Right ventricle myocardium inferior (tissue), 1 donor: ENCODE data around the gene MEAF6. TPM values are rescaled to one million over a fixed set of nuclear protein-coding genes. Genes with fewer than 3 reads are reported as not detected.

Experiments used
- ATAC-seq: fragments of 200-7000 bp; cut with Tn5 transposase; one replicate; pipeline ENCODE4 v1.9.1; 2020; ENCODE audit warnings: mild to moderate bottlenecking, moderate library complexity
- DNase-seq: peaks from one replicate; pipeline ENCODE4 v3.0.0; 2021; ENCODE audit errors: missing footprints
- intact Hi-C: fragments of 100-400 bp; cut with DNase I; formaldehyde crosslinking; loops from one replicate; pipeline ENCODE4 v1.11.0; 2022
- total RNA-seq: library from RNA; stranded (reverse); fragmentation: NEBNext Ultra II Directional; extraction: Animal tissue kit (Norgen Biotek cat#: 25700); gene quantifications from one replicate; pipeline ENCODE4 v1.2.1, GENCODE V29; 2021
- donor health status: DM: no; HTN: yes; CAD: no; lungs with severe emphysema.

Gene MEAF6
- total RNA-seq, 1 donor from 2014 or later = 35.9 TPM

DNA sequence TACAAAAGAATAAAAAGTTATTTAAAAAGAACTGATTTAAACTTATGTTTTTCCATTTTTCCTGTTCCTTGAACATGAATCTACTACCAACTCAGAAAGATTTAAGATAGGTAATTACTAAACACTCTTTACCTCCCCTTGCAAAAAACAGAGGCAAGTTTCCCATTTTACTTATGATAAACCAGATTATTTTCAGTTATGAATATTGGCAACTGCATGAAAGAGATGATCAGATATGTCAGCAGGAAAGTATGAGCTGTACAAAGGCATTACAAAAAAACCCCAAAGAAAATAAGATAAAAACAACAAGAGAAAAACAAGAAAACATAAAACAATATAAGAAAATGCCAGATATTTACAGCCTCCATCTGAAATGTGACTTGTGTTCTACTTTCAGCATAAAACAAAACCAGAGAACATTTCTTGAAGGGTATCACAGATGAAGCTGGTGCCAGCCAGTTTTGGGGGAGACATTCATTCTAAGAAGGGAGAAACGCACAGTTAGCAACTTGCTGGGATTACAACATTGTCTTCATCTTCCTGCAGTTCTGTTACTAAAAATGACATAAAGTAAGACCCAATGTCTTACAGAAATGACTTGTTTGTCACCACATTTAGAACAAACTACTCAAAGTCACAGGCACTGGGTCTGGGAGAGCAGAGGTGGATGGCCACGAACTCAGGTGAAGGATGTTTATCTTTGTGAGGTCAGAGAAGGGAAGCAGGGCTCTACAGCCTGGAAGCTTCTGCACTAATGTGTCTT, 21.0 kb downstream of the MEAF6 start:
- intact Hi-C loops = no loop called here
- ATAC-seq = no peak
- DNase-seq = no peak

DNA sequence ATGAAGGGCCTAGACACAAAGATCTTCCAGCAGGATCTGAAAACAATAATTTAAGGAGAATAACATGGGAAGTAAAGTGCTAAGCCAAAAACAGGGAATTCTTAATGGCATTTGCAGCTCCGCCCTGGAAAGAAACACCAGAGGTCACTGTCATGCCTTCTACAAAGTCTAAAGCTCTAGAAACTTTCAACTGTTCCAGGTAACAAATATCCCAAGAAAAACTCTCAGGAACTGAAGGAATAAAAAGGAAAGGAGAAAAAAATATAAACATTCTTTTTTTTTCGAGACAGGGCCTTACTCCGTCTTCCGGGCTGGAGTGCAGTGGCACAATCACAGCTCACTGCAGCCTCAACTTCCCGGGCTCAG, 27.0 kb downstream of the MEAF6 start:
- intact Hi-C loops = loop anchor here (1.0 kb wide), 1 partner anchor 32 kb away; no protein-coding TSS in a partner anchor
- no peak for DNase-seq
- no peak for ATAC-seq

DNA sequence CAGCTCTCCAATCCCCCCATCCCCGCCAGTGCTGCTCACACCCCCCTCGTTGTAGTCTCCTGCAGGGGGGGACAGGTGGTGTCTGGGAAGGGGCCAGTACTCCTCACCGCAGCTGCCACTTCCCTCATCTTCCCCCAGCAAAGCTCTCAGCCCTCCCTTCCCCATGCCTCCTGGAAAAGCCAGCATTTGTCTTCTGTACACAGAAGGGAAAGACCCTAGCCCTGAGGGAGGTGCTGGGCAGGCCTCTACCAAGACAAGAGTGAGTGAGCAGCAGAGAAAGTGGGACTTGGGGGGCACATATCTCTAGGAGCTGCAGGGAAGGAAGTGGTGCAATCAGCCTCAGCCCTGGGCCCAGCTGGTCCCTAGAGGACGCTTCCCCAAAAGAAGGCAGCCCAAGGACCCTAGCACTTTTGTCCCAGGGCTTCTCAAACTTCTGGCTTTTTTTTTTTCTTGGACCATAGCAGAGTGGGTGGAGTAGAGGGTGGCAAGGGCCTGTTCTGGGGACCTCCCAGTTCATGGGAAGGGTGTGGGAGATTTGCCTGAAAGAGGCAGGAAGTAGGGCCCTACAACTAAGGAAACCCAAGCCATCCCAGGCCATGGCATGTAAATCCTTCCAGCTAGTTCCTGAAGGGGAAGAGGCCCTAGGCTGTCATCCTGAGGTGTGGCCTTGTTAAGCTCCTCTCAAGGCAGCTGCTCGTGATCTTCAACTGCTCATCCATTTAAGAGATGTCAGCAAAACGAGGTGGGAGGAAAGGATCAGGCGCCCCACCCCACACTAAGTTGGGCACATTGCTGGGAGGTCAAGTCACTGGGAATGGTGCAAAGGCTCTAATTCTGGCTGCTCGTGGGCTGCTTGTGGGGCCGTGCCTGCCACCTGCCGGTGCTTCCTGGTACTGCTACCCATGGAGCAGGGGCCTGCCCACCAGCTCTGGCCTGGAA, 27.6 kb downstream of the MEAF6 start:
- intact Hi-C loops = loop anchor here (1.0 kb wide), 1 partner anchor 32 kb away; no protein-coding TSS in a partner anchor
- ATAC-seq (peak; percentile 75), DNase-seq (peak; percentile 90)

DNA sequence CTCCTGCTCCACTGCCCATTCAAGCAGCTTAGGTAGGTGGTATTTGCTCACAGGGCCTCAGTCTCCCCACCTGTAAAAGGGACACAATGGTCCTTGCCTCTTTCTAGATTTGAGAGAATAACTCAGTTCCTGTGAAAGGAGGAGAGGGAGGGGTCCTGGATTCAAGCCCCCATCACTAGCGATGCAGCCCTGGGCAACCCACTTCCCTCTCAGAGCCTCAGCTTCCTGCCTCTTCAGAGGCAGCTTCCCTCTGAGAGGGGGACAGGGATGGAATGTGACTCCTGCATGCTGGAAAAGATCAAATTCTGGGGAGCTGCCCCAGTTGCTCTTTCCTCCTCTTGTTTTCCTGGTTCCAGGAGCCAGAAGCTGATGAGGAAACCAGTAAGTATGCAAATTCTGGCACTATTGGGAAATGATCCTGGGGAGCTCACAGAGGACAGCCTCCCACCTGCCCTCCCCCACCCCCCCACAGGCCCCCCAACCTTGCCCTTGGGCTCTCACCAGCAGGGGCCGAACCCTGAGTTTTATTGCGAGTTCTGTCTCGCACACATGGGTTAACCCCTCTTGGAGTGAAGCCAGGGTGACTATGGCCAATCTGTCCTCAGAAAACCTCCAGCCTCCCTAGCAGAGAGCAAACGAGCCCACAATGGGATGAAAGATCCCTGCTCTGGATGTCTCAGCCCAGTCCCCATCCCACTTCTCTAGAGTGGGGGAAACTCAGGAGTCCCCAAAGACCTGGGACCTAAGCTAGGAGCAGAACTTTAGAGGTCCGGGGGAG, 28.5 kb downstream of the MEAF6 start:
- DNase-seq (no peak), ATAC-seq (peak; percentile 8)
- intact Hi-C loops = no loop called here

DNA sequence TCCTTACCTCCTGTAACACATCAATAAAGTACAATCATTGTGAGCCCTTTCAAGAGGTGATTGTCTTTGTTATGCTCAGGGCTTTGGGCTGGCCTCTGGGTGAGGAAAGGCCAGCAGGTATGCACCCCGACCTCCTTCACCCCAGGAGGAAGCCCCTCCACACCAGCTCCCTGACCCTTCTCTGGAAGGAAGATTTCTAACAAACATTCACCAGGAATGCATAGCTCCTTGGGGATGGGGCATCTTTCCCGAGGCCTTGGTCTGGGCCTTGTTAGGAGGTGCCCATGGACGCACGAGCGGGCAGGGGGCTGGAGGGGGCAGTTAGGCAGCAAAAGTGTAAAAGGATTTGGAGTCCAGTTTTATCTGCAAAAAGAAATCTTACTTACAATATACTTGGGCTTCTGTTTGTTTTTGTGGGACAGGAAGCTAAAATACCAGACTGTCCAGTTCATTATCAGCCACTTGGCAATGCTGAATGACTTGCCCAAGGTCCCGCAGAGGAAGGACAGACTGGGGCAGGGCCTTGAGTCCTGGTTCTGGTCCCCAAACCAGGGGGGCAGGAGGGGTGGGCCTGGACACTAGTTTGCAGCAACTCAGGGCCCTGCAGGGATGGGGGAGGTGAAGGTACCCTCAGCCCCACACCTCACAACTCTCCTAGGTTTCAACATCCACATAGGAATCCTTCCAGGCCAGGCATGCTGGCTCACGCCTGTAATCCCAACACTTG, 30.1 kb downstream of the MEAF6 start:
- ATAC-seq (no peak), DNase-seq (peak; percentile 64)
- intact Hi-C loops = no loop called here

DNA sequence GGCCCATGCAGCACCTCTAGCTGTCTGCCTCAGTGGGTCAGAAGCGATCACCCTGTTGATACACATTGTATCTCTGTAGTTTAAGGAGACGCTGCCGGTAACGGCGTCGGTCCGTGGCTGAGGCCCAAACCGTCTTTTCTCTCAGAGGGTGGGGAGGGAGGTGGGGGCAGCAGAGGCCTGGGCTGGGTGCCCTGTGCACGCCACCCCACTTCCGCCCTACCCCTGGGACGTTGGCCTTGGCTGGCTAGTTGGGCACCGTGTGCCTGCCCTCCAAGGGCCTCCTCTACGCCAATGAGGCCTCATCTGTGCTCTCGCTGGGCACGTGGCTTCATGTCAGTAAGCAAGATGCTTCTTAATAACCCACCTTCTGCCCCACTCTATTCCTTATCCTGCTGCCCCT, 30.8 kb downstream of the MEAF6 start:
- ATAC-seq (no peak), DNase-seq (peak; percentile 44)

DNA sequence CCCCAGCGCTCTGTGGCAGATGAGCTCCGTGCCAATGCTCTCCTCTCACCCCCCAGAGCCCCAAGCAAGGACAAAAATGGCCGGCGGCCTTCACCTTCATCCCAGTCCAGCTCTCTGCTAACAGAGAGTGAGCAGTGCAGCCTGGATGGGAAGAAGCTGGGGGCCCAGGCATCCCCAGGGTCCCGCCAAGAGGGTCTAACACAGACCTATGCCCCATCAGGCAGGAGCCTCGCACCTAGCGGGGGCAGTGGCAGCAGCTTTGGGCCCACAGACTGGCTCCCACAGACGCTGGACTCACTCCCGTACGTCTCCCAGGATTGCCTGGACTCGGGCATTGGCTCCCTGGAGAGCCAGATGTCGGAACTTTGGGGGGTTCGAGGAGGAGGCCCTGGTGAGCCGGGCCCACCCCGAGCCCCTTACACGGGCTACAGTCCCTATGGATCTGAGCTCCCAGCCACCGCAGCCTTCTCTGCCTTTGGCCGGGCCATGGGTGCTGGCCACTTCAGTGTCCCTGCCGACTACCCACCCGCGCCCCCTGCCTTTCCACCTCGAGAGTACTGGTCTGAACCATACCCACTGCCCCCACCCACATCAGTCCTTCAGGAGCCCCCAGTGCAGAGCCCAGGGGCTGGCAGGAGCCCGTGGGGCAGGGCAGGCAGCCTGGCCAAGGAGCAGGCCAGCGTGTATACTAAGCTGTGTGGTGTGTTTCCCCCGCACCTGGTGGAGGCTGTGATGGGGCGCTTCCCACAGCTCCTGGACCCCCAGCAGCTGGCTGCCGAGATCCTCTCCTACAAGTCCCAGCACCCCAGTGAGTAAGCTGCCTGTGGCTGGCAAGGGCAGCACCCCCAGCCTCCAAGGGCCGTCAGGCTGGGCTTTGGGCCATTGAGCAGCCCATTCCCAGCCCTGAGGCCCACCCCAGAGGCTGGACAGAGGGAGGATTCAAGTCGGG, 31.5 kb downstream of the MEAF6 start:
- DNase-seq (peak; percentile 55), ATAC-seq (no peak)
- intact Hi-C loops = no loop called here

More for the DNA sequence above, 30.8 kb downstream of the MEAF6 start:
- intact Hi-C loops = no loop called here

DNA sequence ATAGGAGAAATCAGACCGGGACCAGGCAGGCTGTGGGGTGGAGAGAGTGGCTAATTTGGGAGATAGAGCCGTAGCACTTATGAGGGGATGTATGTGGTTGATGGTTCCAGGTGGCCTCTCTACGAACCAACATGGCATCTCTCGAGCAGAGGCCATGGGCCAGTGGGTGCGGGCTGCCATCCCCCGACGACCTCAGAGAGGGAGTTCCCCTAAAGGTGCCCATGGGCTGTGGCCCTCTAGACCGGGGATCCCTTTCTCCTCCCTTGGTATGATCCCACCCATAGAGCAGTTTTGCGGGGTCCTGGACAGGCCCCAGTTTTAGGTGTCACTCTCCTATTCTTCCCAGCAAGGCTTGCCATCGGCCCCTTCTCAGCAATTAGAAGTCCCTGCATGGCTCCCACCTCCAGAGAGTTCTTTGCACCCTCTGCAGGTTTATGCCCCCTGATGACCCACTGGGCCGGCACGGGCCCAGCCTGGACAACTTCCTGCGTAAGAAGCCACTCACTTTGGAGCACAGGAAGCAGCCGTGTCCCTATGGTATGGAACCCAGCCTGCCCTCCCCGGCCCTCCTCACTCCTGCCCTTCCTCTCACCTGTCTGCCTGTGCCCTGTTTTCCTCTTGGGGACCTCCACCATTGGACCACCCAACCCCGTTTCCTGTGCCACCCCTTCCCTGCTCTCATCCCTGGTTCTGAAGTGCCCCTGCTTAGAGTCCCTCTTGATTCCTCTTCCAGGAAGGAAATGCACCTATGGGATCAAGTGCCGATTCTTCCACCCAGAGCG, 32.4 kb downstream of the MEAF6 start:
- peak; percentile 34 for DNase-seq
- intact Hi-C loops = no loop called here
- ATAC-seq = no peak

DNA sequence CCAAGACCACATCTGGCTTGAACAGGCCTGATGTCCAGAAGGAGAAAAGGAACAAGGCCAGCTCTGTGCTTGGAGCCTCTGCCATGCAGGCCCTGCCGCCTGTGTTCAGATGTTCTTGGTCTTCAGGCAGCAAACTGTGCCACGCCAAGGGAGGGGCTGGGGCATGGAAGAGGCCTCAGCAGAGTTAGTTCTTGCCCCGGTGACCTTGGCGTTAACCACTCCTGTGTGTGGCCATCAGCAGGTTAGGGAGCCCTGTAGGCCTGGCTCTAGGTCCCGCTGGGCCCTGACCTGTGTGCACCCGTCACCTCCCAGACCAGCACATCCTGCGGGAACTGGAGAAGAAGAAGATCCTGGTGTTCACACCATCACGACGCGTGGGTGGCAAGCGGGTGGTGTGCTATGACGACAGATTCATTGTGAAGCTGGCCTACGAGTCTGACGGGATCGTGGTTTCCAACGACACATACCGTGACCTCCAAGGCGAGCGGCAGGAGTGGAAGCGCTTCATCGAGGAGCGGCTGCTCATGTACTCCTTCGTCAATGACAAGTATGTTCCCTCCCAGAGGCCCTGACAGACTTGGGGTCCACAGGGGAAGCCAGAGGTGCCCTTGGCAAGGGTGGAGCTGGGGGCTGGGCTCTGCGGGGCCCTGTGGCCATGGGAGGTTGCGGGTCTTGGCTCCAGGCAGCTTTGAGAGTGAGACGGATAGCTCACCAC, 33.1 kb downstream of the MEAF6 start:
- peak; percentile 56 for DNase-seq

DNA sequence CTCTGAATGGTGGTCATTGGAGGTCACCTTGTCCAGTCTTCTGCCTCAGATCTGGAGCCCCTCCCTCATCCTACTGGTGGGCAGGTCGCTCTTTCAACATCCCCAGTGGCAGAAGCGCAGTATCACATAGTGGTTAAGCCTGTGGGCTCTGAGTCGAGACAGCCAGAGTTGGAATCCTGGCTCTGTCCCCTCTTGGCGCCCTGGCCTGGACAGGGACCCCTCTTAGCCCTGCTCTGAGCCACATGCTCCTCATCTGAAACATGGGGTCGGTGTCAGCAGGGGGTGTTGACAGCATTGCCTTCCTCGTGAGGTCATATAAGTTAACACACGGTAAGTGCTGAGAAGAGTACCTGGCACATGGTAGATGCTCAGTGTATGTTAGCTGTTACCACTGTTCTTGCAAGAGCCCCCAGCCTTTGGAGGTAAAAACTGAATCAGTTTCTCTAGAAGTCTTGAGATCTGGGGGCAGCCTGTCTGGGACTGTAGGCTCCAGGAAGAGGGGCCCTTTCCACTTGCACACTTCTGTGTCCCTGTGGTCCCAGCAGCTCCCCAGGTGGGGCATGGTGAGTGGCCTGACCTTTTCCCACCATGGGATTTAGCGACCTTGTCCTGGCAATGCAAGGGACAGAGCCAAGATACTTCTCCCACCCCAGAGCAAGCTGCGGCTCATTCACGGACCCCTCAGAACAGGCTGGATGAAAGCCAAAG, 33.8 kb downstream of the MEAF6 start:
- intact Hi-C loops = no loop called here
- DNase-seq (no peak), ATAC-seq (no peak)

More for the DNA sequence above, 33.1 kb downstream of the MEAF6 start:
- intact Hi-C loops = no loop called here
- no peak for ATAC-seq

DNA sequence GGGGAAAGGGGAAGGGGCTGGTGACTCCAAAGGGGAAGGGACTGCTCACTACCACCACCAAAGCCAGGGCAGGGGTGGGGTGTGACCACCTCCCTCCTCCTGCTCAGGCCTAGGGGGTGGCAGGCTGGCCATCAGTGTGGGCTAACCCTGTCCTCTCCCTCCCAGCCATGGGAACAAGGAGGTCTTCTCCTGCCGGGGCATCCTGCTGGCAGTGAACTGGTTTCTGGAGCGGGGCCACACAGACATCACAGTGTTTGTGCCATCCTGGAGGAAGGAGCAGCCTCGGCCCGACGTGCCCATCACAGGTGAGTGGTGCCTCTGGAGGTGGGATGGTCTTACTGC, 34.5 kb downstream of the MEAF6 start:
- DNase-seq (peak; percentile 74), ATAC-seq (no peak)
- intact Hi-C loops = no loop called here

DNA sequence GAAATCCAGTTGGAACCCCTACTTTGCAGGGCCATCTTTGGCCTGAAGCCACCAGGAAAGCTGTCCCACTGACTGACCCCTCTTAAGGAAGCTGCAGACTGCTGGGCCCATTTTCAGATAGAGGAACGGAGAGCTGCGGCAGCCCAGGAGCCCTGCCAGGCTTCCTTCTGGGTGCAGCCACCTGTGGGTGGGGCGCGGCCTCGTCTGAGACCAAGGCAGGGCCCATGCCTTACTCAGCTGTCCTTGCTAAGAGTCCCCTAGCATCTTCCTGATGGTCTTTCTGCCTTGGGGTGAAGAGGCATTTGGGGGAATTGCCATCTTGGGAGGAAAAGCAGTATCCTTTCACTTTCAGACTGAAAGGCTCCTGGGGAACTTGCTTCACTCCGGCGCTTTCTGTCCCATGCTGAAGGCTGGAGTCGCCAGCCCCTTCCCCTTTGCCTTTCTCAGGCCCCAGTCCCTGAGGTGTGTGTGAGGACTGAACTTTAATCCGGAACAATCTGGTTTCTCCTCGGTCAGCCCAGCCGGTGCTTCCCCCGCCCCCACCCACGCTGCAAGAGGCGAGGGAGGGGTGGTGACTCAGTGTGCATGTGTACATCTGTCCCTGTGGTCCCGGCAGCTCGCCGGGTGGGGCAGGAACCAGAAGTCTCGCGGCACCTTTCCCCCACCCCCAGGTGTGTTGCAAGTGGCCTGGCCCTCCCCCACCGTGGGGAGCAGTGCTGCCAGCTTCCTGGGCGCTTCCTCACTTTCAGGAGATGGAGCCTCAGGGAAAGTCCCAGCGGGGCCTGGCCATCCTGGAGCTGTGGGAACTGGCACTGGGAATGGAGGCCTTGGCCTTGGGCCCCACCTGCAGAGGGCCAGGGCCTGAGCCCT, 35.1 kb downstream of the MEAF6 start:
- ATAC-seq = peak; percentile 49
- DNase-seq = peak; percentile 91
- intact Hi-C loops = loop anchor here (10.0 kb wide), 1 partner anchor 75 kb away; the partner anchor contains the start of genes DNALI1 and SNIP1

DNA sequence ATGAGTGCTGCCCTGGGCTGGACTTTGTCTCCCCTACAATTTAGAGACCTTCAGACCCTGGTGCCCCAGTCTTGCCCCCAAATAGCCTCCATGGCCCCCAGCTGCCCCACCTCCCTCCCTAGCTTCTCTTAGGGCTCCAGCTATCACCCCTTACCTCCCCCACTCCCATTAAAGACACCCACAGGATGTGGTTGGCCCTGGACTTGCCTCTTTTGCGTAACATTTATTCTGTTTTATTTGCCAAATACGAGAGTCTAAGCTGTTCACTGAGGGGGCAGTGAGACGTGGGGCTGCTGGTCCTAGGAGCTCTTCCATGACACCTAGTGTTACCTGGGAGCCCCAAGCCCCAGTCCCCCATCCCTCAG, 35.7 kb downstream of the MEAF6 start:
- DNase-seq (peak; percentile 47), ATAC-seq (no peak)
- intact Hi-C loops = loop anchor here (10.0 kb wide), 1 partner anchor 76 kb away; the partner anchor contains the start of genes DNALI1 and SNIP1

DNA sequence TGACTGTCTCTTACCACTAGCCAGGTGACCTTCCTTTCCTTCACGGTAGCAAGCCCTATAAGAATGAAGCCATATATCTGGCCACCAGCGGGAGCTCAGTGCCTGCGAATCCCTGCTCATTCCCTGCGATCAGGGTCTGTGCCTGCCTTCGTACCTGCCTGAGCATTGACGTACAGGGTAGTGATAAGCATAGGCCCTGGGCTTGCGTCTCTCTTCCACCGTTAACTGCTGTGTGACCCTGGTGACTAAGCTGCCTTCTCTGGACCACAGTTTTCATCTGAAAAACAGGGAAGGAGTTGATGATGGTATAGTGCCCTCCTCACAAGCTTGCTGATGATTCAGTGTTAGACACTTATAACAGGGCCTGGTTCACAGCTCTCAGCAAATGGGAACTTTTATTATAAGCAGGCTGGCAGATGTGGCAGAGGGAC, 36.1 kb downstream of the MEAF6 start:
- intact Hi-C loops = loop anchor here (10.0 kb wide), 1 partner anchor 76 kb away; the partner anchor contains the start of genes DNALI1 and SNIP1
- DNase-seq (no peak), ATAC-seq (no peak)
